OCI-LY1 (cell line): ENCODE data around the gene SLC2A1.

ENCODE experiments used
- H2AFZ ChIP-seq: fragments of 200-600 bp; sonication (generic), shearing (Covaris generic); 2 replicates; pipeline ENCODE4 v1.6.0; 2014; ENCODE audit warnings: antibody characterized with exemption, mild to moderate bottlenecking, low read length
- H3F3A ChIP-seq: fragments of 200-600 bp; sonication (generic), shearing (Covaris generic); 2 replicates; pipeline ENCODE4 v1.6.0; 2014; ENCODE audit warnings: mild to moderate bottlenecking, antibody characterized with exemption, low read length, moderate library complexity; ENCODE audit not compliant: insufficient read depth
- H3K27ac ChIP-seq: fragments of 200-600 bp; sonication (generic); 2 replicates; pipeline ENCODE4 v1.5.1; 2014; ENCODE audit warnings: low read length, mixed run types, mild to moderate bottlenecking, low read depth; ENCODE audit not compliant: poor library complexity, severe bottlenecking
- H3K27me3 ChIP-seq: fragments of 200-600 bp; sonication (generic); 2 replicates; pipeline ENCODE4 v1.6.0; 2014; ENCODE audit warnings: antibody characterized with exemption, mild to moderate bottlenecking, low read length, moderate library complexity; ENCODE audit not compliant: insufficient read depth
- H3K36me3 ChIP-seq: fragments of 200-600 bp; sonication (generic); 2 replicates; pipeline ENCODE4 v1.6.1; 2014; ENCODE audit warnings: mild to moderate bottlenecking, antibody characterized with exemption, low read length, moderate library complexity, mixed read lengths; ENCODE audit not compliant: insufficient read depth
- H3K4me1 ChIP-seq: fragments of 200-600 bp; sonication (generic); 2 replicates; pipeline ENCODE4 v1.5.1; 2014; ENCODE audit warnings: mild to moderate bottlenecking, low read length, moderate library complexity; ENCODE audit not compliant: insufficient read depth, severe bottlenecking
- H3K4me2 ChIP-seq: fragments of 200-600 bp; sonication (generic), shearing (Covaris generic); 2 replicates; pipeline ENCODE4 v1.6.1; 2014; ENCODE audit warnings: low read length
- H3K4me3 ChIP-seq: fragments of 200-600 bp; sonication (generic); 2 replicates; pipeline ENCODE4 v1.5.1; 2014; ENCODE audit warnings: low read length, low read depth, mild to moderate bottlenecking, mixed read lengths; ENCODE audit not compliant: poor library complexity, severe bottlenecking
- H3K79me2 ChIP-seq: fragments of 200-600 bp; shearing (Covaris generic); 2 replicates; pipeline ENCODE4 v1.6.1; 2016; ENCODE audit warnings: mixed run types, low read length, mixed read lengths; ENCODE audit not compliant: insufficient read depth
- H3K9ac ChIP-seq: fragments of 200-600 bp; sonication (generic), shearing (Covaris generic); 2 replicates; pipeline ENCODE4 v1.6.1; 2014; ENCODE audit warnings: mild to moderate bottlenecking, low read length, mixed read lengths
- H3K9me2 ChIP-seq: fragments of 200-600 bp; sonication (generic), shearing (Covaris generic); 2 replicates; pipeline ENCODE4 v1.6.1; 2014; ENCODE audit warnings: low read depth, mild to moderate bottlenecking, low read length, mixed read lengths
- H3K9me3 ChIP-seq: fragments of 200-600 bp; shearing (Covaris generic); 2 replicates; pipeline ENCODE4 v1.6.1; 2014; ENCODE audit warnings: low read length, mixed read lengths
- H4K20me1 ChIP-seq: fragments of 200-600 bp; sonication (generic), shearing (Covaris generic); 2 replicates; pipeline ENCODE4 v1.6.0; 2016; ENCODE audit warnings: mild to moderate bottlenecking, low read length; ENCODE audit not compliant: insufficient read depth
- EZH2 ChIP-seq: fragments of 200-600 bp; sonication (generic), shearing (Covaris generic); IDR thresholded peaks from 2 replicates; pipeline ENCODE4 v1.8.0; 2017; ENCODE audit warnings: borderline replicate concordance, mixed run types, mild to moderate bottlenecking, antibody characterized with exemption, low read length, moderate library complexity, mixed read lengths
- TF ChIP-seq, protein P1 (sequence below): fragments of 200-600 bp; sonication (generic), shearing (Covaris generic); IDR thresholded peaks from 2 replicates; pipeline ENCODE4 v1.5.1; 2017; ENCODE audit warnings: mild to moderate bottlenecking, antibody characterized with exemption, low read length, moderate library complexity, mixed read lengths

Gene SLC2A1

GRCh38 chr1:42934541-42935312 is 23.9 kb downstream of the SLC2A1 start:
- no peaks in the 10 kb centered on the region for H4K20me1 ChIP-seq
- peak overlapping the region; percentile 13 for H3K4me3 ChIP-seq
- H3K36me3 ChIP-seq = peaks cover 78% of the 10 kb centered on the region
- no peaks in the 10 kb centered on the region for H3K9me2 ChIP-seq
- peaks cover 88% of the 10 kb centered on the region for H3K4me1 ChIP-seq
- H3K79me2 ChIP-seq = no peaks in the 10 kb centered on the region
- no peak overlapping the region for H2AFZ ChIP-seq
- no peaks in the 10 kb centered on the region for H3K27me3 ChIP-seq
- TF ChIP-seq EZH2 = no peak
- TF ChIP-seq, protein P1, sequence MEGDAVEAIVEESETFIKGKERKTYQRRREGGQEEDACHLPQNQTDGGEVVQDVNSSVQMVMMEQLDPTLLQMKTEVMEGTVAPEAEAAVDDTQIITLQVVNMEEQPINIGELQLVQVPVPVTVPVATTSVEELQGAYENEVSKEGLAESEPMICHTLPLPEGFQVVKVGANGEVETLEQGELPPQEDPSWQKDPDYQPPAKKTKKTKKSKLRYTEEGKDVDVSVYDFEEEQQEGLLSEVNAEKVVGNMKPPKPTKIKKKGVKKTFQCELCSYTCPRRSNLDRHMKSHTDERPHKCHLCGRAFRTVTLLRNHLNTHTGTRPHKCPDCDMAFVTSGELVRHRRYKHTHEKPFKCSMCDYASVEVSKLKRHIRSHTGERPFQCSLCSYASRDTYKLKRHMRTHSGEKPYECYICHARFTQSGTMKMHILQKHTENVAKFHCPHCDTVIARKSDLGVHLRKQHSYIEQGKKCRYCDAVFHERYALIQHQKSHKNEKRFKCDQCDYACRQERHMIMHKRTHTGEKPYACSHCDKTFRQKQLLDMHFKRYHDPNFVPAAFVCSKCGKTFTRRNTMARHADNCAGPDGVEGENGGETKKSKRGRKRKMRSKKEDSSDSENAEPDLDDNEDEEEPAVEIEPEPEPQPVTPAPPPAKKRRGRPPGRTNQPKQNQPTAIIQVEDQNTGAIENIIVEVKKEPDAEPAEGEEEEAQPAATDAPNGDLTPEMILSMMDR = no peak
- peak overlapping the region; percentile 61; the same call in 1 of the 2 replicates for H3K4me2 ChIP-seq
- H3K9me3 ChIP-seq = no peaks in the 10 kb centered on the region
- H3K9ac ChIP-seq = peak overlapping the region; percentile 30; the same call in 1 of the 2 replicates
- H3K27ac ChIP-seq = peak overlapping the region; percentile 97
- no peaks in the 10 kb centered on the region for H3F3A ChIP-seq

- H3K27ac ChIP-seq = peak overlapping the region; percentile 97
- H3K4me1 ChIP-seq = peaks cover 81% of the 10 kb centered on the region
- no peaks in the 10 kb centered on the region for H3F3A ChIP-seq
- H3K9me3 ChIP-seq = no peaks in the 10 kb centered on the region
- peaks cover 78% of the 10 kb centered on the region for H3K36me3 ChIP-seq
- H3K9me2 ChIP-seq = no peaks in the 10 kb centered on the region
- H2AFZ ChIP-seq = no peak overlapping the region
- no peaks in the 10 kb centered on the region for H3K79me2 ChIP-seq
- H3K27me3 ChIP-seq = no peaks in the 10 kb centered on the region
- H3K9ac ChIP-seq = peak overlapping the region; percentile 30; the same call in 1 of the 2 replicates
- no peaks in the 10 kb centered on the region for H4K20me1 ChIP-seq
- H3K4me3 ChIP-seq = peak overlapping the region; percentile 47
- peak overlapping the region; percentile 61 for H3K4me2 ChIP-seq
- no peak for TF ChIP-seq EZH2
- TF ChIP-seq, protein P1 = no peak
Observed at GRCh38 chr1:42933610-42934491, 24.8 kb downstream of the SLC2A1 start.

DNA sequence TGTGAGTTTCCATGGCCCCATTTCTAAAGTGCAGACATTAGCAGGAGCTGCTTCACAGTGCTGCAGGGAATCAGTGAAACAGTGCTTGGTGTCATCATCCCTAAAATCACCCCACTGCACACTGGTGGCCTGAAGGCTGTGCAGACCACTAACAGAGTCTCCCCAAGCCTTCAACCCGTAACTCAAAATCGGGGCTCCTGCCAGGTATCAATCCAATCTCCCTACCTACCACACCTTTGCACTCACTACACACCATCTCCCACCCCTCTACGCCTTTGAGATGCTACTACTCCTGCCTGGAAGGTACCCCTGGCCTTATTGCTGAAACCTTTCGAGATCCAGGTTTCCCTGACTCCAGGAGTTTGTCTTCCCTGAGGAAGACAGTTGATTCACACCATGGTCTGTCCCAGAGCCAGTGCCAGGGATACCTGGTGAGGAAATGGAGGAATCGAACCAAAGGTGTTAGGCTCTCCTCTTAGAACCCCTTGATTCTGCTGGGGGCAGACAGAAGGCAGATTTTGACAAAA is 25.5 kb downstream of the SLC2A1 start:
- H3K4me2 ChIP-seq = peak overlapping the region; percentile 61

More for the DNA sequence above, 25.5 kb downstream of the SLC2A1 start:
- Histone ChIP-seq H2AFZ (no peak overlapping the region), H4K20me1 (no peaks in the 10 kb centered on the region), H3K79me2 (no peaks in the 10 kb centered on the region), H3K27me3 (no peaks in the 10 kb centered on the region), H3K4me1 (peaks cover 74% of the 10 kb centered on the region), H3K36me3 (peaks cover 78% of the 10 kb centered on the region), H3K4me3 (peak overlapping the region; percentile 47), H3K27ac (peak overlapping the region; percentile 97), H3K9ac (peak overlapping the region; percentile 30; the same call in 1 of the 2 replicates), H3K9me2 (no peaks in the 10 kb centered on the region), H3F3A (no peaks in the 10 kb centered on the region), H3K9me3 (no peaks in the 10 kb centered on the region)
- no peak for TF ChIP-seq EZH2
- TF ChIP-seq, protein P1 = no peak
